ENCODE results near the gene MYBPC3. TPM values are rescaled to one million over a fixed set of nuclear protein-coding genes. Genes with fewer than 3 reads are reported as not detected.

MYBPC3 gene
- total and polyA plus RNA-seq, 7 donors = 0.01 to 1.3 (median 0.44) TPM

DNA sequence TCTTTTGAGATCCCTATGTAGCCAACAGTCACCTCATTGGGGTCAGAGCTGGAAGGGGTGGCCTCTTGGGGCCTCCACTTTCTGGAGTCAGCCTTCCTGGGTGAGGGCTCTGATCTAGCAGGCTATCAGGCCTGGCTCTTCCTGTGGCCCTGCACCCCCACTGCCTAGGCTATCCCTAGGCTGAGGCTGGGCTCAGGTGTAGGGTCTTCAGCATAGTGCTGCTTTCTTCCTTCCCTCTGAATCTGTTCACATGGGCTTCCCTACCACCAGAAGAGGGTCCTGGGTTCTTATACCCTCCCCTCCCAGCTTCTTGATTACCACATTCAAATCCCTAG is 26.3 kb upstream of the MYBPC3 start:
- Histone ChIP-seq H3K9me3 (no peaks in the 10 kb centered on the region), H3K4me1 (no peaks in the 10 kb centered on the region), H3K4me3 (no peak overlapping the region), H3K27ac (peak overlapping the region; percentile 23), H3K27me3 (ENCODE audit: insufficient read depth in 3 of 3, low read length in 2 of 3) (no peaks in the 10 kb centered on the region), H3K36me3 (ENCODE audit: insufficient read depth in 1 of 2, low read depth in 1 of 2) (no peaks in the 10 kb centered on the region)
- ATAC-seq (no peak), DNase-seq (no peak)
- TF ChIP-seq, protein P1, sequence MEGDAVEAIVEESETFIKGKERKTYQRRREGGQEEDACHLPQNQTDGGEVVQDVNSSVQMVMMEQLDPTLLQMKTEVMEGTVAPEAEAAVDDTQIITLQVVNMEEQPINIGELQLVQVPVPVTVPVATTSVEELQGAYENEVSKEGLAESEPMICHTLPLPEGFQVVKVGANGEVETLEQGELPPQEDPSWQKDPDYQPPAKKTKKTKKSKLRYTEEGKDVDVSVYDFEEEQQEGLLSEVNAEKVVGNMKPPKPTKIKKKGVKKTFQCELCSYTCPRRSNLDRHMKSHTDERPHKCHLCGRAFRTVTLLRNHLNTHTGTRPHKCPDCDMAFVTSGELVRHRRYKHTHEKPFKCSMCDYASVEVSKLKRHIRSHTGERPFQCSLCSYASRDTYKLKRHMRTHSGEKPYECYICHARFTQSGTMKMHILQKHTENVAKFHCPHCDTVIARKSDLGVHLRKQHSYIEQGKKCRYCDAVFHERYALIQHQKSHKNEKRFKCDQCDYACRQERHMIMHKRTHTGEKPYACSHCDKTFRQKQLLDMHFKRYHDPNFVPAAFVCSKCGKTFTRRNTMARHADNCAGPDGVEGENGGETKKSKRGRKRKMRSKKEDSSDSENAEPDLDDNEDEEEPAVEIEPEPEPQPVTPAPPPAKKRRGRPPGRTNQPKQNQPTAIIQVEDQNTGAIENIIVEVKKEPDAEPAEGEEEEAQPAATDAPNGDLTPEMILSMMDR (IDR thresholded peaks at IDR 0.05) = no peak
- intact Hi-C loops (cut with DNase I) = no loop called here

- ATAC-seq (peak in 1 of 4 donors; percentile 15), DNase-seq (peak; percentile 50 to 77)
- TF ChIP-seq, protein P1 (IDR thresholded peaks at IDR 0.05) = no peak
- peak within 1 kb of the TSS; percentile 43 for H3K4me3 ChIP-seq
- no peaks in the 10 kb centered on the region for H3K9me3 ChIP-seq
- whole genome bisulfite sequencing, 3 donors = 68 to 76% (median 68%) methylated on average over 30 to 31 of the region's 31 CpGs
- H3K27me3 ChIP-seq (ENCODE audit: insufficient read depth in 3 of 3, low read length in 2 of 3) = no peaks in the 10 kb centered on the region
- H3K27ac ChIP-seq = peak within 1 kb of the TSS; percentile 23
- no peaks in the 10 kb centered on the region for H3K4me1 ChIP-seq
- H3K36me3 ChIP-seq (ENCODE audit: insufficient read depth in 1 of 2, low read depth in 1 of 2) = no peaks in the 10 kb centered on the region
- intact Hi-C loops (cut with DNase I) = no loop called here
Measured at GRCh38 chr11:47378010-47378835, 25.7 kb upstream of the MYBPC3 start, which contains the start of gene SPI1. SPI1 (minus strand) TSS chr11:47378547; CDS start chr11:47378353, 194 bp downstream.

- ATAC-seq (no peak), DNase-seq (no peak)
- TF ChIP-seq, protein P1 (IDR thresholded peaks at IDR 0.05) = no peak
- no peaks in the 10 kb centered on the region for H3K27me3 ChIP-seq (ENCODE audit: insufficient read depth in 3 of 3, low read length in 2 of 3)
- intact Hi-C loops (cut with DNase I) = no loop called here
- H3K36me3 ChIP-seq (ENCODE audit: insufficient read depth in 1 of 2, low read depth in 1 of 2) = no peaks in the 10 kb centered on the region
- H3K4me3 ChIP-seq = peak overlapping the region; percentile 43
- H3K4me1 ChIP-seq = no peaks in the 10 kb centered on the region
- H3K27ac ChIP-seq = peak overlapping the region; percentile 16
- H3K9me3 ChIP-seq = no peaks in the 10 kb centered on the region
- 77 to 87% (median 84%) methylated on average over 5 of the region's 5 CpGs for WGBS, 3 donors
Measured at GRCh38 chr11:47377571-47378009, 25.1 kb upstream of the MYBPC3 start.

GRCh38 chr11:47376525-47377371 is 24.2 kb upstream of the MYBPC3 start:
- no peaks in the 10 kb centered on the region for H3K4me1 ChIP-seq
- intact Hi-C loops (cut with DNase I) = no loop called here
- H3K4me3 ChIP-seq = peak overlapping the region; percentile 43
- WGBS, 3 donors = 67 to 84% (median 71%) methylated on average over 13 to 14 of the region's 14 CpGs
- ATAC-seq (no peak), DNase-seq (peak; percentile 62 to 69)
- H3K36me3 ChIP-seq (ENCODE audit: insufficient read depth in 1 of 2, low read depth in 1 of 2) = no peaks in the 10 kb centered on the region
- H3K27me3 ChIP-seq (ENCODE audit: insufficient read depth in 3 of 3, low read length in 2 of 3) = no peaks in the 10 kb centered on the region
- TF ChIP-seq, protein P1 (IDR thresholded peaks at IDR 0.05) = no peak
- H3K9me3 ChIP-seq = no peaks in the 10 kb centered on the region
- no peak overlapping the region for H3K27ac ChIP-seq
